Osteoblast (primary cell): ENCODE data around the gene IFT80. TPM values are rescaled to one million over a fixed set of nuclear protein-coding genes. Genes with fewer than 3 reads are reported as not detected.
A peak's percentile ranks its signal among the peaks of the same experiment; 100 is the strongest.

Source experiments
- DNase-seq: peaks from one replicate; pipeline ENCODE4 v3.0.0; 2011; ENCODE audit warnings: low spot score, mixed read lengths; ENCODE audit not compliant: insufficient read length; ENCODE audit errors: missing footprints
- H2AFZ ChIP-seq: 2 replicates; pipeline ENCODE4 v1.6.0; 2011; ENCODE audit warnings: mild to moderate bottlenecking, low read length
- H3K27ac ChIP-seq: 2 replicates; pipeline ENCODE4 v1.5.1; 2011; ENCODE audit warnings: mild to moderate bottlenecking, low read depth, low read length, moderate library complexity
- H3K27me3 ChIP-seq: 2 replicates; pipeline ENCODE4 v1.6.0; 2012; ENCODE audit warnings: mild to moderate bottlenecking, control low read depth, inconsistent platforms, low read length, moderate library complexity; ENCODE audit not compliant: insufficient read depth
- H3K36me3 ChIP-seq: 2 replicates; pipeline ENCODE4 v1.5.1; 2011; ENCODE audit warnings: mild to moderate bottlenecking, low read length, control low read depth, moderate library complexity; ENCODE audit not compliant: insufficient read depth
- H3K4me1 ChIP-seq: 2 replicates; pipeline ENCODE4 v1.5.1; 2011; ENCODE audit warnings: mild to moderate bottlenecking, low read length, control low read depth, moderate library complexity; ENCODE audit not compliant: insufficient read depth
- H3K4me2 ChIP-seq: 2 replicates; pipeline ENCODE4 v1.6.0; 2011; ENCODE audit warnings: mild to moderate bottlenecking, low read length; ENCODE audit not compliant: insufficient read depth
- H3K4me3 ChIP-seq: fragments of 200-600 bp; sonication (generic); 3 replicates; pipeline ENCODE4 v1.5.1; 2012; ENCODE audit warnings: mild to moderate bottlenecking, low read length, inconsistent platforms; ENCODE audit not compliant: insufficient read depth
- H3K79me2 ChIP-seq: 2 replicates; pipeline ENCODE4 v1.6.0; 2012; ENCODE audit warnings: mild to moderate bottlenecking, low read length, control low read depth, inconsistent platforms; ENCODE audit not compliant: insufficient read depth
- H3K9me3 ChIP-seq: 2 replicates; pipeline ENCODE4 v1.5.1; 2011; ENCODE audit warnings: low read depth, low read length, control low read depth
- H4K20me1 ChIP-seq: 2 replicates; pipeline ENCODE4 v1.6.0; 2012; ENCODE audit warnings: mild to moderate bottlenecking, low read length, control low read depth; ENCODE audit not compliant: insufficient read depth
- CTCF ChIP-seq: IDR thresholded peaks from 2 replicates; pipeline ENCODE4 v1.5.1; 2011; ENCODE audit warnings: mild to moderate bottlenecking, low read depth, low read length, moderate library complexity; ENCODE audit errors: extremely low read depth
- total RNA-seq: library from RNA; depleted of rRNA; stranded (reverse); fragments of >200 nt; gene quantifications from 2 replicates; pipeline ENCODE4 v1.2.3, GENCODE V29; 2012

The IFT80 gene
- total RNA-seq, 1 donor: 63.0 TPM

- H3K79me2 ChIP-seq: no peaks in the 10 kb centered on the region
- H3K4me2 ChIP-seq: no peak overlapping the region
- H3K9me3 ChIP-seq: no peaks in the 10 kb centered on the region
- no peaks in the 10 kb centered on the region for H4K20me1 ChIP-seq
- DNase-seq: no peak
- H3K4me3 ChIP-seq: no peak overlapping the region
- H2AFZ ChIP-seq: no peak overlapping the region
- no peaks in the 10 kb centered on the region for H3K36me3 ChIP-seq
- H3K27ac ChIP-seq: no peak overlapping the region
- no peak for TF ChIP-seq CTCF
- H3K27me3 ChIP-seq: peaks cover 33% of the 10 kb centered on the region
- no peaks in the 10 kb centered on the region for H3K4me1 ChIP-seq
Measured at GRCh38 chr3:160218136-160218535, 180.9 kb downstream of the IFT80 start.

GRCh38 chr3:160217675-160218074, 181.3 kb downstream of the IFT80 start:
- Histone ChIP-seq H3K27ac (no peak overlapping the region), H3K27me3 (peaks cover 30% of the 10 kb centered on the region), H3K79me2 (no peaks in the 10 kb centered on the region), H3K4me3 (no peak overlapping the region), H3K36me3 (no peaks in the 10 kb centered on the region), H4K20me1 (no peaks in the 10 kb centered on the region), H3K9me3 (no peaks in the 10 kb centered on the region), H3K4me1 (no peaks in the 10 kb centered on the region), H3K4me2 (no peak overlapping the region), H2AFZ (no peak overlapping the region)
- TF ChIP-seq CTCF: no peak
- no peak for DNase-seq

GRCh38 chr3:160213191-160213590, 185.8 kb downstream of the IFT80 start:
- Histone ChIP-seq H3K27ac (no peak overlapping the region), H3K9me3 (no peaks in the 10 kb centered on the region), H4K20me1 (no peaks in the 10 kb centered on the region), H3K4me1 (peaks cover 3% of the 10 kb centered on the region), H3K36me3 (no peaks in the 10 kb centered on the region), H3K4me2 (no peak overlapping the region), H3K27me3 (peaks cover 4% of the 10 kb centered on the region), H3K4me3 (no peak overlapping the region), H2AFZ (no peak overlapping the region), H3K79me2 (no peaks in the 10 kb centered on the region)
- DNase-seq: no peak
- TF ChIP-seq CTCF: no peak

GRCh38 chr3:160210799-160211221, 188.2 kb downstream of the IFT80 start:
- Histone ChIP-seq H2AFZ (peak overlapping the region; percentile 80), H3K4me3 (no peak overlapping the region), H3K4me2 (no peak overlapping the region), H4K20me1 (no peaks in the 10 kb centered on the region), H3K27ac (no peak overlapping the region), H3K4me1 (peaks cover 3% of the 10 kb centered on the region), H3K79me2 (no peaks in the 10 kb centered on the region), H3K9me3 (no peaks in the 10 kb centered on the region), H3K27me3 (no peaks in the 10 kb centered on the region), H3K36me3 (no peaks in the 10 kb centered on the region)
- DNase-seq: peak; percentile 31
- peak; percentile 52 for TF ChIP-seq CTCF
